ENCODE measurements around the gene RFK. TPM values are rescaled to one million over a fixed set of nuclear protein-coding genes. Genes with fewer than 3 reads are reported as not detected.
A peak's percentile ranks its signal among the peaks of the same experiment; 100 is the strongest.
"Not testable (repeated sequence)": the region's sequence is repeated elsewhere in the genome, so short reads cannot be mapped to it uniquely, and the experiment has no call there.

RFK gene
- total RNA-seq, 1 donor from 2014 or later = 28.7 TPM

DNA sequence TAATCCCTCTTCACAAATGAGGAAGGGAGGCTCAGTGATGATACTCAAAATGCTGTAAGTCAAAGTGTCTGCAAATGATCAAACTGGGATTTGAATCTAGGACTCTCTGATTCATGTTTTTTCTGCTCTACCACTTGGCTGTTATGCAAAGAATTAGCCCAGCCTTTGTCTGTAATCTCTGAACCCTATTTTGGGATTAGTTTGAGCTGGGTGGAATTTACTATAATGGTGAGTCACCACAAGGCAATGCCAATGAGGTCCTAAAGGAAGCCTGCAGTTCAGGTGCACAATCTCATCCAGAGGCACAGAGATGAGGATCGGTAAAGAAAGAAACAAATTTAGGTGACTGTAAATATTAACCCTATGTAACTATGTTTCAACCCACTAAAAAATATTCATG is 29.2 kb downstream of the RFK start:
- Histone ChIP-seq H3K27me3 (ENCODE audit: control insufficient read depth, insufficient read depth, low read length) (no peaks in the 10 kb centered on the region), H3K36me3 (ENCODE audit: control insufficient read depth, insufficient read depth, low read length) (no peaks in the 10 kb centered on the region), H3K4me3 (ENCODE audit: low read depth, low read length) (no peak overlapping the region)
- TF ChIP-seq, protein P1, sequence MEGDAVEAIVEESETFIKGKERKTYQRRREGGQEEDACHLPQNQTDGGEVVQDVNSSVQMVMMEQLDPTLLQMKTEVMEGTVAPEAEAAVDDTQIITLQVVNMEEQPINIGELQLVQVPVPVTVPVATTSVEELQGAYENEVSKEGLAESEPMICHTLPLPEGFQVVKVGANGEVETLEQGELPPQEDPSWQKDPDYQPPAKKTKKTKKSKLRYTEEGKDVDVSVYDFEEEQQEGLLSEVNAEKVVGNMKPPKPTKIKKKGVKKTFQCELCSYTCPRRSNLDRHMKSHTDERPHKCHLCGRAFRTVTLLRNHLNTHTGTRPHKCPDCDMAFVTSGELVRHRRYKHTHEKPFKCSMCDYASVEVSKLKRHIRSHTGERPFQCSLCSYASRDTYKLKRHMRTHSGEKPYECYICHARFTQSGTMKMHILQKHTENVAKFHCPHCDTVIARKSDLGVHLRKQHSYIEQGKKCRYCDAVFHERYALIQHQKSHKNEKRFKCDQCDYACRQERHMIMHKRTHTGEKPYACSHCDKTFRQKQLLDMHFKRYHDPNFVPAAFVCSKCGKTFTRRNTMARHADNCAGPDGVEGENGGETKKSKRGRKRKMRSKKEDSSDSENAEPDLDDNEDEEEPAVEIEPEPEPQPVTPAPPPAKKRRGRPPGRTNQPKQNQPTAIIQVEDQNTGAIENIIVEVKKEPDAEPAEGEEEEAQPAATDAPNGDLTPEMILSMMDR (IDR thresholded peaks at IDR 0.05; ENCODE audit: insufficient read depth, low read length, severe bottlenecking) = no peak
- FAIRE-seq (no peak), DNase-seq (ENCODE audit: low read depth) (peak; percentile 88)

DNA sequence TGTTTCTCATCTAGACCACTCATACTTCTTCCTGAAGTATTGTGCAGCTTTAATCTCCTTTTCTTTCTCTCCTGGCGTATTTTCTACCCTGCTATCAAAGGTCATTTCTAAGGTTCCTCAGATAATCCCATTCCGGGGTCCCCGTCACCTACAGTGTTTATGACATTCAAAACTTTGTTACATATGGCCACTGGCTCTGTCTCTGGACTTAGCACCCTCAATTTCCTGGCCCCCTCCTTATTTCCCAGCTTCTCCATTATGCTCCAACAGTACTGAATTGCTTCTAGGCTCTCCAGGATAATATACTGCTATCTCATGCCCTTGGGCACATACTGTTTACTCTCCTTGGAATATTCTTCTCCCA is 31.2 kb downstream of the RFK start:
- FAIRE-seq = no peak
- TF ChIP-seq, protein P1 (IDR thresholded peaks at IDR 0.05; ENCODE audit: insufficient read depth, low read length, severe bottlenecking) = no peak
- no peak overlapping the region for H3K4me3 ChIP-seq (ENCODE audit: low read depth, low read length)
- DNase-seq (ENCODE audit: low read depth) = no peak
- no peaks in the 10 kb centered on the region for H3K27me3 ChIP-seq (ENCODE audit: control insufficient read depth, insufficient read depth, low read length)
- H3K36me3 ChIP-seq (ENCODE audit: control insufficient read depth, insufficient read depth, low read length) = no peaks in the 10 kb centered on the region

DNA sequence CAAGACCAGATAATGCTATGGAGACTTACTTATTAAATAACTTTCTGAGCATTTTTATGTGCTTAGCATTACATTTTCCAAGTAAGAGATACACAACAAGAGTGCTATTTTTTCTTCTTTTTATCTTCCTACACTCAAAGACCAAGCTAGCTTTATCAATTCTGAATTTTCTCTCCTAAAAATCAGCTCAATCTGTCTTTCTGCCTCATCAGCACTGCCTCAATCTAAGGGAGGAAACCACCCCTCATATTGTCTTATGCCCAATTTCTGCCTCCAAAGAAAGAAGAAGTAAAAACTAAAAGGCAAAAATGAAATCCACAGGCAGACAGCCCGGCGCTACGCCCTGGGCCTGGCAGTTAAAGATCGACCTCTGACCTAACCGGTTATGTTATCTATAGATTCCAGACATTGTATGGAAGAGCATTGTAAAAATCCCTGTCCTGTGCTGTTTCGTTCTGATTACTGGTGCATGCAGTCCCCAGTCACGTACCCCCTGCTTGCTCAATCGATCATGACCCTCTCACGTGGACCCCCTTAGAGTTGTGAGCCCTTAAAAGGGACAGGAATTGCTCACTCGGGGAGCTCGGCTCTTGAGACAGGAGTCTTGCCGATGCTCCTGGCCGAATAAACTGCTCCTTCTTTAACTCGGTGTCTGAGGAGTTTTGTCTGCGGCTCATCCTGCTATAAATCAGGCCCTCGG is 31.7 kb downstream of the RFK start:
- not testable (repeated sequence) for H3K27me3 ChIP-seq (ENCODE audit: control insufficient read depth, insufficient read depth, low read length)

DNA sequence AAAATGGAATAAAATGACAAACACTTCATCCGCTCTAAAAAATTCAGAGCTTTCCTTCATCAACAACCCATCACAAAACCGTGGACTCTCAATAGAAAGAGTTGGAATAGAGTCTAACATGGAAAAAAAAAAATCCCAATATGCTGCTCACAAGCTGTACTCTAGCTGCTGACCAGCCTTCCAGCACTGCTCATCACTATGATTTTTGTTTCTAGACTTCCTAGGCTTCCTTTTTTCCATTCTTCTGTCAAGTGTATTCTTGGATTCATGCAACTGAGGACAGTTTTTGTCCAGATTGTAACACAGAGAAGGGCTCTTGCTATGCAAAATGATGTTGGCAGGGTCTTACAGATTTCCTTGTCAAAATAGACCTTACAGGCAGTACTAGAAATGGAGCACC is 34.5 kb downstream of the RFK start:
- Histone ChIP-seq H3K27me3 (ENCODE audit: control insufficient read depth, insufficient read depth, low read length) (no peaks in the 10 kb centered on the region), H3K4me3 (ENCODE audit: low read depth, low read length) (no peak overlapping the region), H3K36me3 (ENCODE audit: control insufficient read depth, insufficient read depth, low read length) (no peaks in the 10 kb centered on the region)
- no peak for DNase-seq (ENCODE audit: low read depth)
- TF ChIP-seq, protein P1 (IDR thresholded peaks at IDR 0.05; ENCODE audit: insufficient read depth, low read length, severe bottlenecking) = no peak
- no peak for FAIRE-seq

More for the DNA sequence above, 31.7 kb downstream of the RFK start:
- H3K4me3 ChIP-seq (ENCODE audit: low read depth, low read length); DNase-seq (ENCODE audit: low read depth); FAIRE-seq; H3K36me3 ChIP-seq (ENCODE audit: control insufficient read depth, insufficient read depth, low read length): not testable (repeated sequence)

DNA sequence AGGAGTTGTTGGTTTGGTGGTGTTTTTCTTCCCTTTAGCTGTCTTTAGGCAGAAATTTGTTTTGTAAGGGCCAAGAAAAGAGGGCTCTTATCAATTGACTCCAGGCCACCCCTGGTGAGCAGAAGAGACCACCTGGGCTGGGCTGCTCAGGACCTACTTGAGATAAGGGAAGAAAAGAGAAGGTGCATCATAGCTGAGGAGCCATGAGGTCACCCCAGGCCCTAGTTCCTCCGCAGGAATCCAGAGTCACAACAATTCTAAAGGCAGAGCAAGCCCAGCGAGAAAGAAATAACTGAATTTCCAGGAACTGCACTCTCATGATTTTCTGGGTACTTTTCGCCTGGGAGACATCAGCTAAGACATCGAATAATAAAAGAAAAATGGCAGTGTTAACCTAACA is 34.9 kb downstream of the RFK start:
- no peaks in the 10 kb centered on the region for H3K27me3 ChIP-seq (ENCODE audit: control insufficient read depth, insufficient read depth, low read length)
- TF ChIP-seq, protein P1 (IDR thresholded peaks at IDR 0.05; ENCODE audit: insufficient read depth, low read length, severe bottlenecking) = no peak
- H3K36me3 ChIP-seq (ENCODE audit: control insufficient read depth, insufficient read depth, low read length) = no peaks in the 10 kb centered on the region
- FAIRE-seq (no peak), DNase-seq (ENCODE audit: low read depth) (no peak)
- no peak overlapping the region for H3K4me3 ChIP-seq (ENCODE audit: low read depth, low read length)

DNA sequence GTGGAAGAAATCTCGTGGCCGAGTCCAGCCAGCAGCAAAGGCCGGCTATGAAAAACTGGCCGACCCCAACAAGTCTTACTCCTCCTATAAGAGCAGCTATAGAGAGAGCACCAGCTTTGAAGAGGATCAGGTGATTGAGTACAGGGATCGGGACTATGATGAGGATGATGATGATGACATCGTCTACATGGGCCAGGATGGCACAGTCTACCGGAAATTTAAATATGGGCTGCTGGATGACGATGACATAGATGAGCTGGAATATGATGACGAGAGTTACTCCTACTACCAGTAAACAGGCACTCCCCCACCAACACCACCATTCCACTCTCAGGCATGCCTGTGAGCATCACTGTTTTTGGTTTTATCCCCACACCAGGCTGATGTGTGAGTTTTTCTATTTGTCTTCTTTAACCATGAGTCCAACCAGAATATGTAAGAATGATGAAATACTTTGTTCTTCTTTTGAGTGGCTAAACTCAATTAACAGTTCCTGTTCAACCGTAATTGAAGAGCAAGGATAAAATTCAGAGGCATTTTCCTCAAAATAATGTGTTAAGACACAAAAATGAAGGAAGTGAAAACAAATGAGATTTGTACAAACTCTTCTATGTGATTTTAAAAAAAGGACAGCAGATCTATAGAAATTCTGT is 35.5 kb downstream of the RFK start:
- DNase-seq (ENCODE audit: low read depth) (no peak), FAIRE-seq (no peak)
- TF ChIP-seq, protein P1 (IDR thresholded peaks at IDR 0.05; ENCODE audit: insufficient read depth, low read length, severe bottlenecking) = no peak
- Histone ChIP-seq H3K36me3 (ENCODE audit: control insufficient read depth, insufficient read depth, low read length) (no peaks in the 10 kb centered on the region), H3K27me3 (ENCODE audit: control insufficient read depth, insufficient read depth, low read length) (peaks cover under 1% of the 10 kb centered on the region), H3K4me3 (ENCODE audit: low read depth, low read length) (no peak overlapping the region)

Data from bronchial epithelial cell (primary cell).